Ovary (tissue), 9 donors: ENCODE data around the gene ENTPD2. TPM values are rescaled to one million over a fixed set of nuclear protein-coding genes. Genes with fewer than 3 reads are reported as not detected.

ENCODE experiments used
- DNase-seq, 5 donors: peaks; one replicate each; pipeline ENCODE4 v3.0.0-alpha.2; 2019 to 2020
- H3K27ac ChIP-seq, 2 donors: fragments of 200-600 bp; one replicate each; pipeline versions ENCODE4 v1.5.1 to v1.8.0; 2019 to 2022
- H3K27me3 ChIP-seq: fragments of 200-600 bp; one replicate; pipeline ENCODE4 v1.8.0; 2022
- H3K36me3 ChIP-seq: fragments of 200-600 bp; sonication (generic); one replicate; pipeline ENCODE4 v1.5.1; 2019
- H3K4me1 ChIP-seq: one replicate; pipeline ENCODE4 v1.8.1; 2013; ENCODE audit warnings: mild to moderate bottlenecking, moderate library complexity; ENCODE audit not compliant: insufficient read depth
- H3K4me3 ChIP-seq: fragments of 200-600 bp; sonication (generic); one replicate; pipeline ENCODE4 v1.5.1; 2017
- H3K9me3 ChIP-seq, 2 donors: fragments of 200-600 bp in 1 of 2; sonication (generic) in 1 of 2; one replicate each; pipeline versions ENCODE4 v1.5.1 to v1.8.1; 2013 to 2019; ENCODE audit warnings: mild to moderate bottlenecking in 1 of 2, moderate library complexity in 1 of 2
- EP300 ChIP-seq: sonication (generic); formaldehyde crosslinking; IDR thresholded peaks from one replicate; pipeline ENCODE4 v1.6.1; 2017; ENCODE audit warnings: antibody characterized with exemption
- POLR2A ChIP-seq: fragments of 450-650 bp; IDR thresholded peaks from one replicate; pipeline ENCODE4 v1.6.1; 2017; ENCODE audit warnings: antibody characterized with exemption, mild to moderate bottlenecking, moderate library complexity
- WGBS, 3 donors: extraction: QIAGEN DNeasy Blood & Tissue Kit in 1 of 3; methylation state at CpG; one replicate each; pipeline versions ENCODE4 v1.1.5 to v1.1.7; 2013 to 2017; 5-methylcytosine and 5-hydroxymethylcytosine counted together
- intact Hi-C, 4 donors: fragments of 100-400 bp; cut with DNase I; formaldehyde crosslinking; loops; one replicate each; pipeline versions ENCODE4 v1.11.0 to v1.15.1; 2022 to 2023
- polyA plus RNA-seq, 2 donors: library from polyadenylated mRNA; stranded (reverse); fragments of 200-250 nt in 1 of 2; fragments of 350-450 nt in 1 of 2; fragmentation: Illumina TruSeq in 1 of 2; extraction: RNeasy Lipid Tissue Mini Kit (QIAGEN cat#74804) in 1 of 2; gene quantifications; one replicate each; pipeline ENCODE4 v1.2.3, GENCODE V29; 2013 to 2014
- total RNA-seq, 7 donors: library from RNA; depleted of rRNA in 2 of 7; stranded (reverse); fragments of >200 nt in 2 of 7; fragmentation: NEBNext Ultra II Directional in 3 of 7; extraction: Animal tissue kit (Norgen Biotek cat#: 25700) in 3 of 7; gene quantifications; one replicate each; pipeline versions ENCODE4 v1.1.0 to v1.2.4, GENCODE V29; 2016 to 2023
- TF ChIP-seq, protein P1 (sequence below), 3 donors: fragments of 450-650 bp in 2 of 3; fragments of 200-600 bp in 1 of 3; IDR thresholded peaks; one replicate each; pipeline versions ENCODE4 v1.5.1 to v1.8.0; 2016 to 2022; ENCODE audit warnings: antibody characterized with exemption in 3 of 3, mild to moderate bottlenecking in 1 of 3
- donor health status: DM: no; HTN: no; CAD: no; lungs with moderate emphysema.
- donor health status: DM: no; HTN: no; CAD: no.
- donor health status: Bipolar disorder and iron deficiency.
- donor health status: DM: yes; HTN: yes; CAD: no.
- donor health status: DM: no; HTN: no; CAD: no.
- donor health status: DM: yes; HTN: yes; CAD: no.

Gene ENTPD2
- total and polyA plus RNA-seq, 9 donors: 0.12 to 5.1 (median 0.87) TPM

DNA sequence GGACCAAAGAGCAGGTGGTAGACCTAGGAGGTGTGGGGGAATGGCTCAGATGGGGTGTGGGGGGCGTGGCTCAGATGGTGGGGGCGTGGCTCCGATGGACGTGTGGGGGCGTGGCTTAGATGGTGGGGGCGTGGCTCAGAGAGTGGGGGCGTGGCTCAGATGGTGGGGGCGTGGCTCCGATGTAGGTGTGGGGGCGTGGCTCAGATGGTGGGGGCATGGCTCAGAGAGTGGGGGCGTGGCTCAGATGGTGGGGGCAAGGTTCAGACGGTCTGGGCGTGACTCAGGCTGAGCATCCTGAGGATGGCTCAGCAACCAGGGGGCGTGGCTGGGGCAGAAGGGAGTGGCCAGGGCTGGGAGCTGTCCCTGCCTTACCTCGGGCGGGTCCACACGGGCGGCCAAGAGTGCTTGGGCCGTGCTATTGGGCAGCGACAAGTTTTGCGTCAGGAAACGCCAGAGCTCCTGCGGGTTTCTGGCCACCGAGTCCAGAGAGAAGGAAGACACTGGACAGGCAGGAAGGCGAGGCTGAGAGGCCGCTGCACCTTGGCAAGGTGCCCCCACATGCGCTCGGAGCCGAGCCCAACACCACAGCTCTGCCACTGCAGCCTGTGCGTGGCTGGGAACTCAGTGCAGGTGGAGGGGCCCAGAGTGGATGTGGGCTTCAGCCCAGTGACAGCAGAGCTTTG lies 31.7 kb downstream of the ENTPD2 start:
- Histone ChIP-seq H3K36me3 (no peaks in the 10 kb centered on the region), H3K4me1 (no peaks in the 10 kb centered on the region), H3K27me3 (no peaks in the 10 kb centered on the region), H3K4me3 (no peak overlapping the region), H3K27ac (no peak overlapping the region), H3K9me3 (no peaks in the 10 kb centered on the region)
- WGBS, 3 donors: 54 to 64% (median 55%) methylated on average over 24 to 30 of the region's 30 CpGs
- no peak for TF ChIP-seq EP300
- TF ChIP-seq, protein P1, sequence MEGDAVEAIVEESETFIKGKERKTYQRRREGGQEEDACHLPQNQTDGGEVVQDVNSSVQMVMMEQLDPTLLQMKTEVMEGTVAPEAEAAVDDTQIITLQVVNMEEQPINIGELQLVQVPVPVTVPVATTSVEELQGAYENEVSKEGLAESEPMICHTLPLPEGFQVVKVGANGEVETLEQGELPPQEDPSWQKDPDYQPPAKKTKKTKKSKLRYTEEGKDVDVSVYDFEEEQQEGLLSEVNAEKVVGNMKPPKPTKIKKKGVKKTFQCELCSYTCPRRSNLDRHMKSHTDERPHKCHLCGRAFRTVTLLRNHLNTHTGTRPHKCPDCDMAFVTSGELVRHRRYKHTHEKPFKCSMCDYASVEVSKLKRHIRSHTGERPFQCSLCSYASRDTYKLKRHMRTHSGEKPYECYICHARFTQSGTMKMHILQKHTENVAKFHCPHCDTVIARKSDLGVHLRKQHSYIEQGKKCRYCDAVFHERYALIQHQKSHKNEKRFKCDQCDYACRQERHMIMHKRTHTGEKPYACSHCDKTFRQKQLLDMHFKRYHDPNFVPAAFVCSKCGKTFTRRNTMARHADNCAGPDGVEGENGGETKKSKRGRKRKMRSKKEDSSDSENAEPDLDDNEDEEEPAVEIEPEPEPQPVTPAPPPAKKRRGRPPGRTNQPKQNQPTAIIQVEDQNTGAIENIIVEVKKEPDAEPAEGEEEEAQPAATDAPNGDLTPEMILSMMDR (IDR thresholded peaks at IDR 0.05): no peak
- TF ChIP-seq POLR2A: no peak
- peak in 2 of 5 donors; percentile 52 to 68 for DNase-seq
- intact Hi-C loops: no loop called here

DNA sequence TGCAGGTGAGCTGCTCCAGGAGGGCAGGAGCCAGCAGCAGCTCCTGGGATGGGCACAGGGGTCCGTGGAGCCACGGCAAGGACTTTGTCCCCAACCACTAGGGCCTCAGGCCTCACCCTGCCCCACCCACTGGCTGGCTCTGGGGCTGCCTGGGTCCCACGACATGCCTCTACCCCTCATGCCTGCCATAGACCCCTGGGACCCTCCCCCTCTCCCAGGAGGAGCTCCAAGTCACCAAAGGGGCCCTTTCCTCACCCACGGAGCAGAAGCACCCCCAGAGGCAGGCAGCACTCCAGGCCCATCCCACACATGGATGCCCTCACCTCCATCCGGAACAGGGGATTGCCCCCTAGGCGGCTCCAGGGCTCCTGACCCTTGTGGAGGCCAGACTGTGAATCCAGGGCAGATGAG lies 32.3 kb downstream of the ENTPD2 start:
- no peaks in the 10 kb centered on the region for H3K9me3 ChIP-seq
- no peaks in the 10 kb centered on the region for H3K27me3 ChIP-seq
- H3K4me3 ChIP-seq: no peak overlapping the region
- DNase-seq: no peak
- 74 to 86% (median 81%) methylated on average over 3 to 6 of the region's 6 CpGs for WGBS, 3 donors
- H3K36me3 ChIP-seq: no peaks in the 10 kb centered on the region
- TF ChIP-seq, protein P1 (IDR thresholded peaks at IDR 0.05): no peak
- TF ChIP-seq POLR2A: no peak
- no peak for TF ChIP-seq EP300
- H3K27ac ChIP-seq: no peak overlapping the region
- H3K4me1 ChIP-seq: no peaks in the 10 kb centered on the region
- intact Hi-C loops: no loop called here

DNA sequence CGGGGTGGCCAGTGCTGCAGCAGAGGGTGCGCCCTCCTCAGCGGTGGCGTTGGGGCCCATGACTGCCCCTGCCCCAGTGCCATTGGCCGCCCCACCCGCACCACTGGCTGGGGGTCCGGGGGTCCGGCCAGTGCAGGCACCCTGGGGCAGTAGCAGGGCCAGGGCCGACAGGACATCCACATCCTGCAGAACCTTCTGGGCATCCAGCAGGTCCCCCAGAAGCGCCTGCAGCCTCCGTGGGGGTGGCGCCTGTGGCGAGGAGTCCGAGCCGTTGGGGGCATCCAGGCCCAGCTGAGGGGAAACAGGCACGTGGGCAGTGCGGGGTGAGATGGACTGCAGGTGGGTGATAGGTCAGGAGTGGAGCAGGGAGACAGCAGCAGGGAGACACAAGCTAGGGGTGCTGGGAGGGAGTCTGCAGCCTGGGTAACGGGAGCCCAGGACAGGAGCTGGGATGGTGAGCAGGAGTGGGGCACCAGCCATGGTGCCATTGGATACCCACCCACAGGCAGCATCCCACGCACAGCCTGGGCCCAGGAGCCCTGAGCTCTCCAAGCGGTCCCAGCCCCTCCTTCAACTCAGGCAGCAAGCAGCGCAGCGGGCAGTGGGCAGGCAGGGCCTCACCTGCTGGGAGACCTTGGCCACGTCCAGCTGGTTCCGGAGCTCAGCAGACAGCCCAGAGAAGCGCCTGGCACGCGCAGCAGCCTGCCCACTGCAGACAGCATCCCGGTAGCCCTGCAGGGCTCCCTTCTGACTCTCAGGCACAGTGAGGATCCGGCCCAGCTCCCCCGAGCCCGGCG lies 32.9 kb downstream of the ENTPD2 start:
- Histone ChIP-seq H3K9me3 (no peaks in the 10 kb centered on the region), H3K36me3 (no peaks in the 10 kb centered on the region), H3K27ac (no peak overlapping the region), H3K4me1 (no peaks in the 10 kb centered on the region), H3K4me3 (no peak overlapping the region), H3K27me3 (no peaks in the 10 kb centered on the region)
- 92 to 94% (median 94%) methylated on average over 31 to 32 of the region's 32 CpGs for WGBS, 3 donors
- intact Hi-C loops: no loop called here
- DNase-seq: no peak
- TF ChIP-seq POLR2A (no peak), EP300 (no peak)
- TF ChIP-seq, protein P1 (IDR thresholded peaks at IDR 0.05): no peak

DNA sequence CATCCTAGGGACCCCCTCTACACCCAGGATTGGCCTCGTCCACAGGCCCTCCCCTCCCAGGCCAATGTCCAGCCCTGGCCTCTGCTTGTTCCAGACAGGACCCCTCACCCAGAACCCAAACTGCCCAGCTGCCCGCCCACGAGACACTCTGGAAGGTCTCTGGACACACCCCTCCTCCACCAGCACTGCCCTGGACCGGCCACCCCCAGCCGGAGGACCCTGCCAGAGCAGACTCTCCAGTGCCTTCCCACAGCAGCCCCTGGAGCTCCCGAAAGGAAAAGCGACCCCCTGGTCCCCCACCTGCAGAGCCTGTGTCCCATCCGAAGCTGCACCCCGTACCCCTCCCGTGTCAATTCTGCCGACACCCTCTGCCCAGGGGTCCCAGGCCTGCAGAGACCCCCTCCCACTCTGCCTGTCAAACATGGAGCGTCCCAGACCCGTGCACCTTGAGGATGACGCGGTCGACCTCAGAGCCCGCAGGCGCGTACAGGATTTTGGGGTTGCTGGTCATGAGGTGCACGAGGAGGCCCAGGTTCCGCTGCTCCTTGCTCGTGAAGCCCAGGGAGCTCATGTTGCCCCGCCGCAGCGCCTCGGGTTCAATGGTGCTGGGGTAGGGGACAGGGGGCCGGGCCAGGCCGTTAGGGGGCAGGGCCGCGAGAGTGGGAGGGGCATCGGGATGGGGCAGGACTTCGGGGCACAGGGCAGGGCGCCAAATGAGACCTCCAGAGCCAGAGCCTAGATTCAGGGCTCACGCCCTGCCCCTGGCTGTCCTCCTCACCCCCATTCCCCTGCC lies 33.8 kb downstream of the ENTPD2 start:
- Histone ChIP-seq H3K9me3 (no peaks in the 10 kb centered on the region), H3K27me3 (no peaks in the 10 kb centered on the region), H3K27ac (no peak overlapping the region), H3K4me1 (no peaks in the 10 kb centered on the region), H3K36me3 (no peaks in the 10 kb centered on the region), H3K4me3 (no peak overlapping the region)
- intact Hi-C loops: no loop called here
- no peak for DNase-seq
- TF ChIP-seq POLR2A: no peak
- TF ChIP-seq EP300: no peak
- TF ChIP-seq, protein P1 (IDR thresholded peaks at IDR 0.05): no peak
- 89 to 93% (median 91%) methylated on average over 34 of the region's 34 CpGs for WGBS, 3 donors
